Kidney (tissue), 14 donors: Measurements from ENCODE around the gene ST6GALNAC6. TPM values are rescaled to one million over a fixed set of nuclear protein-coding genes. Genes with fewer than 3 reads are reported as not detected.

Source experiments
- DNase-seq, 5 donors: peaks; one replicate each; pipeline ENCODE4 v3.0.0-alpha.2; 2013 to 2020
- FAIRE-seq: peaks from 2 replicates; lab custom pipeline; 2012; peaks lifted over from hg19 to GRCh38; lab: Jason Lieb, UNC
- H3K27ac ChIP-seq, 2 donors: one replicate each; pipeline ENCODE4 v1.7.0; 2013; ENCODE audit warnings: low read depth in 2 of 2, low read length in 2 of 2, inconsistent platforms in 1 of 2
- H3K27me3 ChIP-seq: one replicate; pipeline ENCODE4 v1.7.1; 2013; ENCODE audit warnings: low read length, inconsistent platforms; ENCODE audit not compliant: control insufficient read depth, insufficient read depth
- H3K36me3 ChIP-seq, 3 donors: one replicate each; pipeline versions ENCODE4 v1.7.0 to v1.7.1; 2013; ENCODE audit warnings: low read length in 3 of 3, control low read depth in 1 of 3, inconsistent platforms in 1 of 3; ENCODE audit not compliant: insufficient read depth in 3 of 3, control insufficient read depth in 2 of 3
- H3K4me1 ChIP-seq, 3 donors: one replicate each; pipeline versions ENCODE4 v1.7.0 to v1.7.1; 2013; ENCODE audit warnings: low read length in 3 of 3, inconsistent platforms in 1 of 3, low read depth in 1 of 3; ENCODE audit not compliant: control insufficient read depth in 2 of 3, insufficient read depth in 2 of 3
- H3K4me3 ChIP-seq, 3 donors: one replicate each; pipeline versions ENCODE4 v1.7.0 to v1.8.1; 2013; ENCODE audit warnings: low read length in 3 of 3, control low read depth in 1 of 3, inconsistent platforms in 1 of 3
- H3K9ac ChIP-seq, 3 donors: one replicate each; pipeline versions ENCODE4 v1.7.0 to v1.7.1; 2013; ENCODE audit warnings: low read length in 3 of 3, control low read depth in 1 of 3, inconsistent platforms in 1 of 3
- H3K9me3 ChIP-seq, 3 donors: one replicate each; pipeline versions ENCODE4 v1.7.0 to v1.7.1; 2013; ENCODE audit warnings: low read length in 3 of 3, control low read depth in 1 of 3, inconsistent platforms in 1 of 3; ENCODE audit not compliant: control insufficient read depth in 2 of 3, insufficient read depth in 1 of 3
- CTCF ChIP-seq: IDR thresholded peaks from 3 replicates; pipeline ENCODE4 v1.5.1; 2012; ENCODE audit warnings: mild to moderate bottlenecking, moderate library complexity, borderline replicate concordance; ENCODE audit not compliant: insufficient read depth; ENCODE audit errors: extremely low read depth
- intact Hi-C: fragments of 100-400 bp; cut with DNase I; formaldehyde crosslinking; loops from one replicate; pipeline ENCODE4 v1.11.1; 2022
- polyA plus RNA-seq: library from polyadenylated mRNA; stranded (reverse); fragments of 350-450 nt; fragmentation: Illumina TruSeq; extraction: RNeasy Lipid Tissue Mini Kit (QIAGEN cat#74804); gene quantifications from one replicate; pipeline ENCODE4 v1.2.3, GENCODE V29; 2014; ENCODE audit warnings: low read depth, low replicate concordance; ENCODE audit not compliant: insufficient read depth
- total RNA-seq: library from RNA; stranded (reverse); fragmentation: NEBNext Ultra II Directional; extraction: Animal tissue kit (Norgen Biotek cat#: 25700); gene quantifications from one replicate; pipeline ENCODE4 v1.2.1, GENCODE V29; 2021
- donor health status: control.
- donor health status: control.
- donor health status: control.
- donor health status: control.
- donor health status: control.
- donor health status: DM: yes; HTN: yes; CAD: no.
- donor health status: Normal renal cell carcinoma (clear cell type).

ST6GALNAC6 gene
- total and polyA plus RNA-seq, 2 donors from 2014 or later: 74.6 to 75.0 TPM

DNA sequence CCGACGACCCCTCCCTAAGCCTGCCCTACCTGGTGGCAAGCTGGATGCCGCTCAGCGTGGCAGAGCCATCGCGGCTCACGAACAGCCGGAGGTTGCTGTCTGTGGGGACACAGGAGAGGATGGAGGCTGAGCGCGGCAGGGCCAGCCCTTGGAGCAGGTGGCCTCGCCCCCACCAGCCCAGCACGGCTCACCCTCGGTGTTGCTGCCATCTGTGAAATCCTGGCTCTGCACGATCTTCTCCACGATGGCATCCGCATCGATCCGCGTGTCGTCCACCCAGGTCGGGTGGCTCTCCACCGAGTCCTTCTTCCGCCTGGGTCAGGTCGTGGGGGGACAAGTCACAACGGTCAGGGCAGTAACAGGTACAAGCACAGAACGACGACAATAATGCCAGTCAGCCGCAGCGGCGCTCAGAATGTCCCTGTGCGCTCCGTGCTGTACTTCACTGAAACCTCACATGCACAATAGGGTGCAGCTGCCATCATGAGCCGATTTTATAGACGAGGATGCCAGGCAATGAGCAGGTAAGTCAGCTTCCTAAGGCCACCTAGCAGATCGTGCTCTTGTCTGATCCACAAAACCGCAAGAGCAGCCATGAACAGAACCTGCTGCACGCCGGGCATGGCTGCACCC is 45.3 kb upstream of the ST6GALNAC6 start:
- Histone ChIP-seq H3K4me1 (peaks cover 0 to 25% (median 5%) of the 10 kb centered on the region in 3 donors), H3K27me3 (no peaks in the 10 kb centered on the region), H3K27ac (no peak overlapping the region), H3K9me3 (no peaks in the 10 kb centered on the region), H3K9ac (no peak overlapping the region), H3K4me3 (no peak overlapping the region), H3K36me3 (peaks cover 0 to 23% (median 14%) of the 10 kb centered on the region in 3 donors)
- intact Hi-C loops: loop anchor here (10.0 kb wide), 1 partner anchor 170 kb away; no protein-coding TSS in a partner anchor
- FAIRE-seq (no peak), DNase-seq (peak in 1 of 5 donors; percentile 73)
- TF ChIP-seq CTCF: no peak

DNA sequence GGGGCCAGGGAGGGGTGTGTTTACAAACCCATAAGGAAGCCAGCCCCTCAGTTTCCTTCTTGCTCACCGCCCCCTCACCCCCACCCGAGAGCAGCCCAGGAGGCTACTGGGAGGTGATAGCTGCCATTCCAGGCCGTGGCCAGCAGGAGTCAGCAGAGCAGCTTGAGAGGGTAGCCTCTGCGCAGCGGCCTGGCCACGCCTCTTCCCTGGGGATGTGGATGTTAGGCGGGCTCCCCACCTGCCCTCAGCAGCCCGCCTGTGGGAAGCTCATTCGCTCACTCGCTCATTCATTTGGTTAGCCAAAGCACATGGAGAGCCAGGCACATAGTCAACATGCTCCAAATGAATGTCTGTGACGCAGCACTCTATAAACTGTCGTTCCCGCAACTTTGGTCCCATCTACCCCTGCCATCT is 44.3 kb upstream of the ST6GALNAC6 start:
- intact Hi-C loops: loop anchor here (2.0 to 10.0 kb wide), 2 partner anchors 91 to 171 kb away; no protein-coding TSS in a partner anchor
- Histone ChIP-seq H3K9ac (no peak overlapping the region), H3K9me3 (no peaks in the 10 kb centered on the region), H3K27ac (peak overlapping the region in 1 of 2 donors; percentile 33), H3K4me1 (peaks cover 0 to 25% (median 5%) of the 10 kb centered on the region in 3 donors), H3K36me3 (peaks cover 0 to 23% (median 14%) of the 10 kb centered on the region in 3 donors), H3K4me3 (no peak overlapping the region), H3K27me3 (no peaks in the 10 kb centered on the region)
- peak; percentile 92 for TF ChIP-seq CTCF
- FAIRE-seq: no peak
- DNase-seq: peak; percentile 60 to 93 (median 81)

GRCh38 chr9:127943011-127943662 is 43.7 kb upstream of the ST6GALNAC6 start:
- no peak for FAIRE-seq

More at GRCh38 chr9:127943011-127943662, 43.7 kb upstream of the ST6GALNAC6 start:
- Histone ChIP-seq H3K9me3 (no peaks in the 10 kb centered on the region), H3K27ac (peak overlapping the region; percentile 32 to 87), H3K36me3 (peaks cover 0 to 20% (median 14%) of the 10 kb centered on the region in 3 donors), H3K9ac (peak overlapping the region in 1 of 3 donors; percentile 56), H3K4me3 (no peak overlapping the region), H3K27me3 (no peaks in the 10 kb centered on the region), H3K4me1 (peaks cover 0 to 25% (median 6%) of the 10 kb centered on the region in 3 donors)
- TF ChIP-seq CTCF: no peak
- intact Hi-C loops: loop anchor here (2.0 to 10.0 kb wide), 2 partner anchors 92 to 172 kb away; no protein-coding TSS in a partner anchor
- no peak for DNase-seq
